Immature natural killer cell (primary cell): ENCODE data around the gene THOC6. TPM values are rescaled to one million over a fixed set of nuclear protein-coding genes. Genes with fewer than 3 reads are reported as not detected.
A peak's percentile ranks its signal among the peaks of the same experiment; 100 is the strongest.

Experiments
- DNase-seq, 3 donors: peaks; one replicate each; pipeline ENCODE4 v3.0.0; 2022; ENCODE audit warnings: mixed read lengths in 1 of 3
- H3K27ac Mint-ChIP-seq, 6 donors: one replicate each; pipeline ENCODE4 v1.8.0; 2020; ENCODE audit warnings: mixed read lengths in 6 of 6, mild to moderate bottlenecking in 5 of 6, inconsistent platforms in 4 of 6, moderate library complexity in 3 of 6
- H3K27me3 Mint-ChIP-seq, 3 donors: one replicate each; pipeline ENCODE4 v1.8.0; 2020 to 2021; ENCODE audit warnings: low read depth in 3 of 3, mild to moderate bottlenecking in 3 of 3, mixed read lengths in 3 of 3, moderate library complexity in 3 of 3, inconsistent platforms in 1 of 3
- H3K36me3 Mint-ChIP-seq, 3 donors: one replicate each; pipeline ENCODE4 v1.8.0; 2020; ENCODE audit warnings: mixed read lengths in 3 of 3, inconsistent platforms in 2 of 3, mild to moderate bottlenecking in 2 of 3
- H3K4me1 Mint-ChIP-seq, 2 donors: one replicate each; pipeline ENCODE4 v1.8.0; 2020; ENCODE audit warnings: inconsistent platforms in 2 of 2, mild to moderate bottlenecking in 2 of 2, mixed read lengths in 2 of 2, moderate library complexity in 1 of 2
- H3K4me3 Mint-ChIP-seq, 5 donors: one replicate each; pipeline ENCODE4 v1.8.0; 2020; ENCODE audit warnings: mild to moderate bottlenecking in 5 of 5, mixed read lengths in 5 of 5, inconsistent platforms in 3 of 5, moderate library complexity in 3 of 5
- H3K9me3 Mint-ChIP-seq, 6 donors: one replicate each; pipeline ENCODE4 v1.8.0; 2020; ENCODE audit warnings: mild to moderate bottlenecking in 6 of 6, mixed read lengths in 6 of 6, inconsistent platforms in 4 of 6, moderate library complexity in 3 of 6
- polyA plus RNA-seq, 3 donors: library from polyadenylated mRNA; unstranded; fragments of 300-500 nt; fragmentation: Illumina TruSeq; gene quantifications; one replicate each; pipeline ENCODE4 v1.2.3, GENCODE V29; 2021

The THOC6 gene
- polyA plus RNA-seq, 3 donors from 2014 or later: 40.1 to 45.4 (median 42.1) TPM

DNA sequence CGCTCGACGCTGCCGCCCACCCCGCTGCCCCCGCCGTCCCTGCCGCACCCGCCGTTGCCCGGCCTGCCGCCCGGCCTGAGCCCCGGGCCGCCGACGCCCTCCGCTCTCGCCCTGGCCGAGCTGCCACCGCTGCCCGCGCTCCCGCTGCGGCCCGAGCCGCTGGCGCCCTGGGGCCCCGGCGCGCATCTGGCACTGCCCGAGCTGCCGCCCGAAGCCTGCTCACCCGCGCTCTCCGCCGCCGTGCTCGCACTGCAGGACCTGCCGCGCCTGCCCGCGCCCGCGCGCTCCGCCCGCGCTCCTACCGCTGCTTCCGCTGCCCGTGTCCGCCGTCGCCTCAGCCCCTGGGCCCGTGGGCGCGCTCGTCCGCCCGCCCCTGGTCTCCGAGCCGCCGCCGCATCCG lies 19.5 kb upstream of the THOC6 start:
- peak overlapping the region in 2 of 5 donors; percentile 77 to 79 for H3K4me3 Mint-ChIP-seq
- H3K27me3 Mint-ChIP-seq: peaks cover 5 to 9% (median 7%) of the 10 kb centered on the region in 3 donors
- no peak for DNase-seq
- no peak overlapping the region for H3K27ac Mint-ChIP-seq
- no peaks in the 10 kb centered on the region for H3K9me3 Mint-ChIP-seq
- peaks cover 22 to 33% of the 10 kb centered on the region in 2 donors for H3K4me1 Mint-ChIP-seq
- no peaks in the 10 kb centered on the region for H3K36me3 Mint-ChIP-seq

DNA sequence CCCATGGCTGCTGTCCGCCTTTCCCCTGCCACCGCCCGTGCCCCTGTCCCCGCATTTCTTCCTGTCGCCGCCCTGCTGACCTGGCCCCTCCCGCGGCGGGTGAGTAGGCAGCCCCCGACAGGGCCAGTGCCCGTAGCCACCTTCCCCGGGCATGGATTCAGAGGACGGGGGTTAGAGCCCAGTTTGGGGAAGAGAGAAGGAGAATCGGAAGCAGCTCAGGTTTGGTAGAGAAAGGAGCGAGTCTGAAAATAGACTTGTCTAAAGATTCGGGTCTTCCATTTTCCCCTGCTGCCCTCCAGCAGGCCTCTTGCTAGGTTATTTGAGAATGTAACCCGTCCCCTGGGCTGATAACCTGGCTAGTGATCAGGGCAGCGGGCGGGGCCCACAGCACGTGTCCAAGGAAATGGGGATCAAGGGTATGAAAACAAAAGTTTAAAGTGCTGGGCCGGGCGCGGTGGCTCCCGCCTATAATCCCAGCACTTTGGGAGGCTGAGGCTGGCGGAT lies 19.0 kb upstream of the THOC6 start:
- no peak for DNase-seq
- H3K27ac Mint-ChIP-seq: no peak overlapping the region
- H3K36me3 Mint-ChIP-seq: no peaks in the 10 kb centered on the region
- peak overlapping the region; percentile 59 to 79 (median 62) for H3K4me3 Mint-ChIP-seq
- peaks cover 5 to 9% (median 7%) of the 10 kb centered on the region in 3 donors for H3K27me3 Mint-ChIP-seq
- H3K4me1 Mint-ChIP-seq: peaks cover 22 to 33% of the 10 kb centered on the region in 2 donors
- H3K9me3 Mint-ChIP-seq: no peaks in the 10 kb centered on the region

DNA sequence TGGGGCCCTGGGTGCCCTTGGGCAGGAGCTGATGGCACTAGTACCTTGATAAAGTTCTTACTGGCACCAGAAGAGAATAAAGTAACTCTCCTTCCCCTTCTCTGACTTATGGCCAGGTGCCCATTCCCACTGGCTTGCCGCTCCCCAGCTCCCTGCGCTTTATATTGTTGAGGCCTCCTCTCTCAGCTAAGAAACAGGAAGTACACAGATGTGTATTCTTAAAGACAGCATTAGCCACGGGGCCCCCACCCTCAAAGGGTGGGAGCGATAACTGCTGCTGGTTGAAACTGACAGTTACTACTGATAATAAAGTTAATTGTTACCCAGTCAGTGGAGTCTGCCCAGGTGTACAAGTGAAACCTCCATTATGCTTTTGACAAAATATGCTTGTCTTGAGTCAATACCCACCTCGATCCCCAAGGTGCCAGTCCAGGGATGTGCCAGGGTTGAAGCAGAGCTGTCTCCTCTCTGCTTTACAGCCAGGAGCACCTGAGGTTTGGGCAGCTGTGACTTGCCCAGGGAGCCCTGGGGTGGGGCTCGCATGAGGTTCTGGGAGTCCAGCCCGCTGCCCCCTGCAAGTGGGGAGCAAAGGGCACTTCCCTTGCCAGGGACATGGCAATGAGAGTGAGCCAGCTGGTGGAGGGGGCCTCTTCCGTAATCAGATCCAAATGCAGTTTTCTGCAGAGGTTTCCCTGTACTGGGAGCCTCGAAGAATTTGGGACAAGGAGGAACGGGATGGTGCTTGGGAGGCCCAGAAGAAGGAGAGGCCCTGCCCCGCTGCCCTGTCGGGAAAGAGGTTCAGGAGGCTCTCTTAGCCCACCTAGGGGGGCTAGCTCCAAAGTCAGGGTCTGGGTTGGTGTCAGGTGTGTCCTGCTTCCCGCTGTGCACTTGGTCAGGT lies 16.5 kb upstream of the THOC6 start:
- peaks cover 22 to 33% of the 10 kb centered on the region in 2 donors for H3K4me1 Mint-ChIP-seq
- peak overlapping the region in 3 of 5 donors; percentile 42 to 63 (median 56) for H3K4me3 Mint-ChIP-seq
- H3K36me3 Mint-ChIP-seq: no peaks in the 10 kb centered on the region
- H3K27me3 Mint-ChIP-seq: peaks cover 5 to 11% (median 9%) of the 10 kb centered on the region in 3 donors
- no peak for DNase-seq
- H3K27ac Mint-ChIP-seq: no peak overlapping the region
- no peaks in the 10 kb centered on the region for H3K9me3 Mint-ChIP-seq

DNA sequence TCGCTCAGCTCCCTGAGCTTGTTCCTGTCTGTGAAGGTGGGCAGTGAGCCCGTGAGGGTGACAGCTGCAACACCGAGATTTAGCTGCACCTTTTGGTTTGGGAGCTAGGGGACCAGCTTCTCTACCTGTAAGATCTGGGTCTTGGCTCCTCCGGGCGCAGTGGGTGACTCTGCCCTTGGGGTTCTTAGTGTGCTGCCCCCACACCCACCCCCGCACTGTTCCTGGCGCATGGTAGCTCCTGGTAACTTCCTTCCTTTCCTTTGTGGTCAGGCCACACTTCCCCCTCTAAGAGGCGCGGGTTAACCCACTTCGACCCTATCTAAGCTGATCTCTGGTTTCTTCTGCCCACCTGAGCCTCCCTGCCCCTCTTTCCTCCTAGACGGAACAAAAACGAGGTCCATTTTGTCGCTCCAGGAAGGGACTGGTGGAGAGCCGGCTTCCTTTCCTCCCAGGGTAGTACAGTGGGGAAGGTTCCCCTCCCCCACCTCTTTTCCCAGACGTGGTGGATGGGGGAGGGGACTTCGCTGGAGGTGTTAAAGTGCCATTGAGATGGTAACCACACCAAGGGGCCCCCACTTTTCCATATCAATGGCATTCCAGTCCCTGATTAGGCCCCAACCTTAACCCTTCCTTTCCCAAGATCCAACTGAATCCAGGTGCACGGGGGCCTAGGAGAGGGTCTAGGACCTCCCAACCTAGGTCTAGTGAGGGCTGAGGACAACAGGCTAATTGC lies 15.7 kb upstream of the THOC6 start:
- Mint-ChIP-seq H3K4me3 (peak overlapping the region; percentile 42 to 64 (median 59)), H3K4me1 (peaks cover 22 to 32% of the 10 kb centered on the region in 2 donors), H3K9me3 (no peaks in the 10 kb centered on the region), H3K27me3 (peaks cover 5 to 11% (median 8%) of the 10 kb centered on the region in 3 donors), H3K36me3 (no peaks in the 10 kb centered on the region), H3K27ac (no peak overlapping the region)
- peak in 1 of 3 donors; percentile 16 for DNase-seq

DNA sequence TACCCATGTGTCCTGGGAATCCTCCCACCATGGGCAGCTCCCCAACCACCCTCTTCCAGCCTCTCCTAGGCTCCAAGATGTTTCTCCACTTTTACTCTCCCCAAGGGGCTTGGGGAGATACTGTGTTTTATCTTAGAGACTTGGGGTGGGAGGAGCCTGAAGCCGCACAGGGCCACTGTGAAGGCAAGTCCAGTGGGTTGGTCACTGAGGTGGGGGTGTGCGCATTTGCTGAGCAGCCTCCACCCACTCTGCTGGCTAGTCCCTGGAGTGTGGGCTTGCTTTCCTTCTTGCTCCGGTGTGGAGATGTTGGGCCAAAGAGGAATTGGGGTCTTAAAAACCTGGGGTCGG lies 15.2 kb upstream of the THOC6 start:
- no peaks in the 10 kb centered on the region for H3K9me3 Mint-ChIP-seq
- no peaks in the 10 kb centered on the region for H3K36me3 Mint-ChIP-seq
- peaks cover 3 to 11% (median 8%) of the 10 kb centered on the region in 3 donors for H3K27me3 Mint-ChIP-seq
- DNase-seq: no peak
- peaks cover 22 to 31% of the 10 kb centered on the region in 2 donors for H3K4me1 Mint-ChIP-seq
- no peak overlapping the region for H3K27ac Mint-ChIP-seq
- H3K4me3 Mint-ChIP-seq: peak overlapping the region in 3 of 5 donors; percentile 42 to 59 (median 54)

DNA sequence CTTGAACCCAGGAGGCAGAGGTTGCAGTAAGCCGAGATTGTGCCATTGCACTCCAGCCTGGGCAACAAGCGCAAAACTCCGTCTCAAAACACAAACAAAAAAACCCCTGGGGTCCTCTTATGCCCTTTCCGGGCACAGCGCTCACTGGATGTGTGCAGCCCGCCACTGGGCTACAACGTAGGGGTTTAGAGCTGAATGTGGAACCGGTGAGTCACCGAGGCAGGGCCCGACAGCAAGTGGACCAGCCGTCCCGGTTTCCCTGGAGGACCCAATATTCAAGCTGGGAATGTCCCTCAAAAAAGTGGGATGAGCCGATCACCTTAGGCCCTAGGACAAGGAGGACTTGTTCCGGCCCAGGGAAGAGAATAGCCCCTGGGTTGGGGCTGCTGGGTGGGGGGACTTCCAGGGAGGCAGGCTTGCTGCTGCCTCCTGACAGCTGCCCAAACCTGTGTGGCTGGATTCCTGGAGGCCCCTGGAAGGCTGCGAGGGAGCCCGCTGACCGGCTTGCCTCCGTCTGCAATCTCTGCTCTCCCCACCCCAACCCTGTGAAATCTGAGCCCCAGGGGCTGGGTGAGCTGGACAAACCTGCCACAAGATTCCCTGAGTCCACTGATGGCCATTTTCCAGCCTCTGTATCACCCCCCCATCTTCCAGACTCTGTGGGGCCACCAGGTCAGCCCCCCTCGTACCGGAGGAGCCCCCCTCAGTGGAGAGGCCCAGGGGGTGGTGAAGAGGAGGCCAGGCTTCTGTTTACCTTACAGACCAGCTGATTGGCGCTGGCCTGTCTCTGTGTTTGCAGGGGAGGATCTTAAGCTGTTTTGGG lies 14.1 kb upstream of the THOC6 start:
- H3K27me3 Mint-ChIP-seq: peaks cover 0 to 11% (median 8%) of the 10 kb centered on the region in 3 donors
- peaks cover 22 to 28% of the 10 kb centered on the region in 2 donors for H3K4me1 Mint-ChIP-seq
- no peaks in the 10 kb centered on the region for H3K9me3 Mint-ChIP-seq
- no peak overlapping the region for H3K4me3 Mint-ChIP-seq
- H3K27ac Mint-ChIP-seq: no peak overlapping the region
- no peaks in the 10 kb centered on the region for H3K36me3 Mint-ChIP-seq
- no peak for DNase-seq

DNA sequence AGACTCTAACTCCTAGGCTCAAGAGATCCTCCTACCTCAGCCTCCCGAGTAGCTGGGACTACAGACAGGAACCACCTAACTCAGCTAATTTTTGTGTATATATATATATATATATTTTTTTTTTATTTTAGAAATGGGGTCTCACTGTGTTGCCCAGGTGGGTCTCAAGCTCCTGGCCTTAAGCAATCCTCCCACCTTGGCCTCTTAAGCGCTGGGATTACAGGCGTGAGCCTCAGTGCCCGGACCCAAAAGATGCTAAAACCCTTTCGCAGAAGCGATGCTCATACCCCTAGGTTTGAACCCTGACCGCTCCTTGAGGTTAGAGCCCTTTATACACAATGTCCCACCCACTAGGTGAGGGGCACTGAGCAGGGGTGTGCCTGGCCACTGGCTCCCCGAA lies 13.3 kb upstream of the THOC6 start:
- Mint-ChIP-seq H3K36me3 (no peaks in the 10 kb centered on the region), H3K9me3 (no peaks in the 10 kb centered on the region), H3K27ac (no peak overlapping the region), H3K27me3 (peaks cover 0 to 11% (median 5%) of the 10 kb centered on the region in 3 donors), H3K4me3 (no peak overlapping the region), H3K4me1 (peaks cover 22 to 26% of the 10 kb centered on the region in 2 donors)
- DNase-seq: no peak

DNA sequence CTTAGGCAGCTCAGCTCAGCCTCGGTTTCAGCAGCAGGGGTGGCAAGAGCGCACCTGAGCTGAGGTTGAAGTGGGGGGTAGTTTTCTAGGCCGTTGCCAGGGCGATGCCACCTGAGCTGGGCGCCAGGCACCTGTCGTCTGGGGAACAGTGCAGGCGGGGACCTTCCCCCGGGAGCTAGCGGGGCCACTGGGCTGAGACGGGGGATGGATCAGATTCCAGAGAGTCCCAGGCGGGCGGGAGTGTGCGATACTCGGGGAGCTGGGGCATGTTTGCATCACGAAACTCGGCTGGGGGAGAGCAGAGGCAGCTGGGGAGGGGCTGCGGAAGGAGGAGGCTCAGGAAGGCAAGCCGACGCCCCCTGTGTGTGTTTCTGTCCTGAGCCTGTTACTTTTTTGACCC lies 11.6 kb upstream of the THOC6 start:
- Mint-ChIP-seq H3K27me3 (peaks cover 4 to 17% (median 9%) of the 10 kb centered on the region in 3 donors), H3K9me3 (no peaks in the 10 kb centered on the region), H3K4me3 (no peak overlapping the region), H3K36me3 (no peaks in the 10 kb centered on the region), H3K4me1 (peaks cover 15 to 17% of the 10 kb centered on the region in 2 donors), H3K27ac (no peak overlapping the region)
- no peak for DNase-seq

DNA sequence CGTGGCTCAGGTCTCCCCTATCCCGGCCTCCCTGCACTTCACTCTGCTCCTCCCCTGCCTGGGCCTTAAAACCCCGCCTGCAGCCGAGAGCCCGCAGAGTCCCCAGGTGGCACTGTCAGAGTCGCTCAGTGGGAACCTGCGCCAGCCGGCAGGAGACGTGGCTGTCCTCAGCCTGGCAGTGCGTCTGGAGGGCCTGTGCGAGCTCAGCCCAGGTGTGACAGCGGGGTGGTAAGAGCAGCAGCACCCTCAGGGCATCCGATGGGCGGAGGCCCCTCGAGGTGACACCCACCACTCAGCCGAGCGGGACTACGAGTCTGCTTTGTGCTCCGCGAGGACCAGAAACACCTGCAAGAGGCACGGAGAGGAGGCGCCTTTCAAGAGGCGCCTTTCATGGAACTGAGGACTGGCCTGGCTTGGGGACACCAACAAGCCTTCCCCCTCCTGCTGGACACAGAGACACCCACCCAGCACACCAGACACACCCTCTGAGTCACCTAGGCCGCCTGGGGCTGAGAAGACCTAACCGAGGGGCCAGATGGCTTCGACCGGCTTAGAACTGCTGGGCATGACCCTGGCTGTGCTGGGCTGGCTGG lies 10.9 kb upstream of the THOC6 start, which contains the start of gene CLDN9:
CLDN9 (plus strand) TSS at position 96 of the 593 bp plus-strand sequence; CDS start at position 536, 440 bp downstream.
- DNase-seq: no peak
- Mint-ChIP-seq H3K4me1 (peaks cover 8 to 10% of the 10 kb centered on the region in 2 donors), H3K4me3 (no peak within 1 kb of the TSS), H3K27me3 (peaks cover 5 to 17% (median 9%) of the 10 kb centered on the region in 3 donors), H3K9me3 (no peaks in the 10 kb centered on the region), H3K36me3 (no peaks in the 10 kb centered on the region), H3K27ac (no peak within 1 kb of the TSS)

DNA sequence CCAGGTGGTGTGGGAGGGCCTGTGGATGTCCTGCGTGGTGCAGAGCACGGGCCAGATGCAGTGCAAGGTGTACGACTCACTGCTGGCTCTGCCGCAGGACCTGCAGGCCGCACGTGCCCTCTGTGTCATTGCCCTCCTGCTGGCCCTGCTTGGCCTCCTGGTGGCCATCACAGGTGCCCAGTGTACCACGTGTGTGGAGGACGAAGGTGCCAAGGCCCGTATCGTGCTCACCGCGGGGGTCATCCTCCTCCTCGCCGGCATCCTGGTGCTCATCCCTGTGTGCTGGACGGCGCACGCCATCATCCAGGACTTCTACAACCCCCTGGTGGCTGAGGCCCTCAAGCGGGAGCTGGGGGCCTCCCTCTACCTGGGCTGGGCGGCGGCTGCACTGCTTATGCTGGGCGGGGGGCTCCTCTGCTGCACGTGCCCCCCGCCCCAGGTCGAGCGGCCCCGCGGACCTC lies 10.3 kb upstream of the THOC6 start:
- peaks cover 6 to 11% (median 9%) of the 10 kb centered on the region in 3 donors for H3K27me3 Mint-ChIP-seq
- H3K4me3 Mint-ChIP-seq: no peak overlapping the region
- H3K27ac Mint-ChIP-seq: no peak overlapping the region
- H3K36me3 Mint-ChIP-seq: no peaks in the 10 kb centered on the region
- no peak for DNase-seq
- peaks cover 2 to 5% of the 10 kb centered on the region in 2 donors for H3K4me1 Mint-ChIP-seq
- H3K9me3 Mint-ChIP-seq: no peaks in the 10 kb centered on the region

DNA sequence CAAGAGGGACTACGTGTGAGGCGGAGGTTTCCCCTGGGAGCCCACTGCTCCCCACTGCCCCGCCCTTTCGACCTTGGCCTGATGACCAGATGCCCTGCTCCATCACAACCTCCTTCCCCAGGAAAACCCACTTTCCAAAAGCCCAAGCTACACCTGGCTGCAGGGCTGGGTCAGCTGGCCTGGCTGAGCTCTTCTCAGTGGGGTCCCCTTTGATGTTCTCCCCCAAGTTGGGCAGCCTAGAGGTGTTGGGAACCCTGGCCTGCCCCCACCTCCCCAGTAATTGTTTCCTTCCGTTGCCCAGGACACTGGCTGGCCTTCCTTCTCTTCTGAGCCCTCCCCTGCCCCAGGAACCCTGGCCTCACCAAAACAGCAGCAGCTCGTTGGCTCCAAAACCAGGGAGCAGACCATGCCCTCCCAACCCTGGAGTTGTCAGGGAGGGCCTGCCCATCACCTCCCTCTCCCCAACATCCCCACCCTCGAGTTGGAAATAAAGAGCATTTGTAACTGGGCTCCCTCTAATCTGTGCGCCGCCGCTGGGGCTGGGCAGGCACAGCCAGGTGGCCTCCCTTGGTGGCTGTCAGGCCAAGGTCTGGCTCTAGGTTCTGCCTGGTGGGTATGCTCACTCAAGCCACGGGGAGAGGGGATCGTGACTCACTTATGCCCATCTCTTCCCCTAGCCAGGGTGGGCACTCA lies 9.7 kb upstream of the THOC6 start:
- Mint-ChIP-seq H3K27ac (no peak overlapping the region), H3K4me1 (peaks cover 0 to 1% of the 10 kb centered on the region in 2 donors), H3K36me3 (no peaks in the 10 kb centered on the region), H3K4me3 (no peak overlapping the region), H3K27me3 (peaks cover 6 to 10% (median 9%) of the 10 kb centered on the region in 3 donors), H3K9me3 (no peaks in the 10 kb centered on the region)
- no peak for DNase-seq

DNA sequence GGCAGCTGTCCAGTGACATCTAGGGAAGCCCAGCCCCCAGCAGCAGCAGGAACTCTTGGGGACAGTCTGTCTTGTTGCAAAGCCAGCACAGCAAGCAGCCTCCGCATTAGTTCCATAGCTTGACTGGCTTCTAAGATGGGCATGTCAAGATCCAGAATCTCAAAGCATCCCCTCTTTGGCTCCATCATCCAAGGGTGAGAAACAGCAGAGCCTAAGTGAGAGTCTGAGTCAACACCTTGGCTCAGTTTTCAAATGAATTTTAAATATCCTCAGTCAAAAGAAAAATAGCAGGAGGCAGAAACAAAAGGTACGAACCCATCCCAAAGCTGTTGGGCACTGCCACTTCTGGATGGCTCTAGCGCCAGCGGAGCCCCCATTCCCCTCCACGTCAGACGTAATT lies 8.9 kb upstream of the THOC6 start:
- Mint-ChIP-seq H3K27ac (no peak overlapping the region), H3K4me3 (no peak overlapping the region), H3K4me1 (peaks cover 3 to 6% of the 10 kb centered on the region in 2 donors), H3K9me3 (no peaks in the 10 kb centered on the region), H3K36me3 (no peaks in the 10 kb centered on the region), H3K27me3 (peaks cover 8 to 10% (median 10%) of the 10 kb centered on the region in 3 donors)
- no peak for DNase-seq
